ENCODE measurements around the gene TAS1R1. TPM values are rescaled to one million over a fixed set of nuclear protein-coding genes. Genes with fewer than 3 reads are reported as not detected.

The TAS1R1 gene
- total RNA-seq, 4 donors from 2014 or later, result not detected

DNA sequence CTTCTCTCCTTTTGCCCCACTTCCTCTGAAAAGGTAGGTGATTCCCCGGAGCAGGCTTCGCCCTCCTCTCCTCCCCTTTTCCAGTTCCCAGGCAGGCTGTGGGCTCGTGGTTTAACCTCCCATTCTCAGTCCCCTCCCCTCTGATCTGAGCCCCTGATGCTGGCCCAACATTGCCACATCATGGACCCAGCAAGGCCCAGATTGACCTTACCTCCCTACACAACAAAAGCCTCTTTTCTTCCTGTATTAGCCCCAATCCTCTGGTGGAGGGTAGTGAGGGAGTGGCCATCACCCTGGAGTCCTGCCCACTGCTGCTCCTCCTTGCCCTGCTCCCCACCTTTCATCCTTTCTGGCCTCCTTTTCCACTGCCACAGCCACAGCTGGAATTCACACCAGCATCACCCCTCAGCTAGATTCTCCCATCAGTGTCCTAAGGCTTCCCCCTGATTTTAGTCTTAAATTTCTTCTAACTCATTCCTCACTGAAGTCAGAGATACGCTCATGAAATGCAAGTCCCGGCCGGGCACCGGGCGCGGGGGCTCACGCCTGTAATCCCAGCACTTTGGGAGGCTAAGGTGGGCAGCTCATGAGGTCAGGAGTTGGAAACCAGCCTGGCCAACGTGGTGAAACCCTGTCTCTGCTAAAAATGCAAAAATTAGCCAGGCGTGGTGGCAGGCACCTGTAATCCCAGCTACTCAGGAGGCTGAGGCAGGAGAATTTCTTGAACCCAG lies 17.7 kb downstream of the TAS1R1 start:
- no peaks in the 10 kb centered on the region for H3K9me3 ChIP-seq
- H3K36me3 ChIP-seq, result no peaks in the 10 kb centered on the region
- H3K4me1 ChIP-seq, result no peaks in the 10 kb centered on the region
- no peak overlapping the region for H3K27ac ChIP-seq
- TF ChIP-seq, protein P1, sequence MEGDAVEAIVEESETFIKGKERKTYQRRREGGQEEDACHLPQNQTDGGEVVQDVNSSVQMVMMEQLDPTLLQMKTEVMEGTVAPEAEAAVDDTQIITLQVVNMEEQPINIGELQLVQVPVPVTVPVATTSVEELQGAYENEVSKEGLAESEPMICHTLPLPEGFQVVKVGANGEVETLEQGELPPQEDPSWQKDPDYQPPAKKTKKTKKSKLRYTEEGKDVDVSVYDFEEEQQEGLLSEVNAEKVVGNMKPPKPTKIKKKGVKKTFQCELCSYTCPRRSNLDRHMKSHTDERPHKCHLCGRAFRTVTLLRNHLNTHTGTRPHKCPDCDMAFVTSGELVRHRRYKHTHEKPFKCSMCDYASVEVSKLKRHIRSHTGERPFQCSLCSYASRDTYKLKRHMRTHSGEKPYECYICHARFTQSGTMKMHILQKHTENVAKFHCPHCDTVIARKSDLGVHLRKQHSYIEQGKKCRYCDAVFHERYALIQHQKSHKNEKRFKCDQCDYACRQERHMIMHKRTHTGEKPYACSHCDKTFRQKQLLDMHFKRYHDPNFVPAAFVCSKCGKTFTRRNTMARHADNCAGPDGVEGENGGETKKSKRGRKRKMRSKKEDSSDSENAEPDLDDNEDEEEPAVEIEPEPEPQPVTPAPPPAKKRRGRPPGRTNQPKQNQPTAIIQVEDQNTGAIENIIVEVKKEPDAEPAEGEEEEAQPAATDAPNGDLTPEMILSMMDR (IDR thresholded peaks at IDR 0.05), result no peak
- no peak for TF ChIP-seq POLR2A (IDR thresholded peaks at IDR 0.05)
- intact Hi-C loops (cut with DNase I; ENCODE audit: low total_unique reads), result no loop called here
- DNase-seq, result no peak
- H3K4me3 ChIP-seq, result no peak overlapping the region
- no peaks in the 10 kb centered on the region for H3K27me3 ChIP-seq

DNA sequence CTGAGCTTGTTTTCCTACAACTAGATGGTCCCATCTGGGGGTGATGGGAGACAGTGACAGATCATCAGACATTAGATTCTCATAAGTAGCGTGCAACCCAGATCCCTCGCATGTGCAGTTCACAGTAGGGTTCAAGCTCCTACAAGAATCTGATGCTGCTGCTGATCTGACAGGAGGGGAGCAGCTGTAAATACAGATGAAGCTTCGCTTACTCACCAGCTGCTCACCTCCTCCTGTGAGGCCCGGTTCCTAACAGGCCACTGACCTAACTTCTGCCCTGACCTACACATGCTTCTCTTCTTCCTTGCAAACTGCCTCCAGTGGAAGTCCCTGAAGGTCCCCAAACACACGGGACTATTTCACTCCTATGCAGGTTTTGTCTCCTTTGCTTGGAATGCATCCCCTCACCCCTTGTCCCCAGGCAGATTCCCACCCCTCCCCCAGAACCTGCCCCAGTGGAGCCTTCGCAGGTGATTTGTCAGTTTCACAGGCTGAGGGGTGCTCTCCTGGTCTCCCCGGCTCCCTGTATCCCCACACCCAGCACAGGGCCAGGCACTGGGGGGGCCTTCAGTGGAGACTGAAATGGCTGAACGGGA lies 19.0 kb downstream of the TAS1R1 start:
- intact Hi-C loops (cut with DNase I; ENCODE audit: low total_unique reads), result no loop called here
- no peak overlapping the region for H3K27ac ChIP-seq
- H3K9me3 ChIP-seq, result no peaks in the 10 kb centered on the region
- no peak for DNase-seq
- no peak overlapping the region for H3K4me3 ChIP-seq
- TF ChIP-seq, protein P1 (IDR thresholded peaks at IDR 0.05), result no peak
- no peak for TF ChIP-seq POLR2A (IDR thresholded peaks at IDR 0.05)
- no peaks in the 10 kb centered on the region for H3K4me1 ChIP-seq
- no peaks in the 10 kb centered on the region for H3K27me3 ChIP-seq
- H3K36me3 ChIP-seq, result no peaks in the 10 kb centered on the region

DNA sequence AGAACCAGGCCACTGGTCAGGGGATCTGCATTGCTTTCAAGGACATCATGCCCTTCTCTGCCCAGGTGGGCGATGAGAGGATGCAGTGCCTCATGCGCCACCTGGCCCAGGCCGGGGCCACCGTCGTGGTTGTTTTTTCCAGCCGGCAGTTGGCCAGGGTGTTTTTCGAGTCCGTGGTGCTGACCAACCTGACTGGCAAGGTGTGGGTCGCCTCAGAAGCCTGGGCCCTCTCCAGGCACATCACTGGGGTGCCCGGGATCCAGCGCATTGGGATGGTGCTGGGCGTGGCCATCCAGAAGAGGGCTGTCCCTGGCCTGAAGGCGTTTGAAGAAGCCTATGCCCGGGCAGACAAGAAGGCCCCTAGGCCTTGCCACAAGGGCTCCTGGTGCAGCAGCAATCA lies 19.7 kb downstream of the TAS1R1 start:
- H3K4me1 ChIP-seq, result no peaks in the 10 kb centered on the region
- DNase-seq, result no peak
- intact Hi-C loops (cut with DNase I; ENCODE audit: low total_unique reads), result no loop called here
- no peak overlapping the region for H3K27ac ChIP-seq
- H3K9me3 ChIP-seq, result no peaks in the 10 kb centered on the region
- no peak overlapping the region for H3K4me3 ChIP-seq
- no peak for TF ChIP-seq POLR2A (IDR thresholded peaks at IDR 0.05)
- TF ChIP-seq, protein P1 (IDR thresholded peaks at IDR 0.05), result no peak
- no peaks in the 10 kb centered on the region for H3K36me3 ChIP-seq
- H3K27me3 ChIP-seq, result no peaks in the 10 kb centered on the region

DNA sequence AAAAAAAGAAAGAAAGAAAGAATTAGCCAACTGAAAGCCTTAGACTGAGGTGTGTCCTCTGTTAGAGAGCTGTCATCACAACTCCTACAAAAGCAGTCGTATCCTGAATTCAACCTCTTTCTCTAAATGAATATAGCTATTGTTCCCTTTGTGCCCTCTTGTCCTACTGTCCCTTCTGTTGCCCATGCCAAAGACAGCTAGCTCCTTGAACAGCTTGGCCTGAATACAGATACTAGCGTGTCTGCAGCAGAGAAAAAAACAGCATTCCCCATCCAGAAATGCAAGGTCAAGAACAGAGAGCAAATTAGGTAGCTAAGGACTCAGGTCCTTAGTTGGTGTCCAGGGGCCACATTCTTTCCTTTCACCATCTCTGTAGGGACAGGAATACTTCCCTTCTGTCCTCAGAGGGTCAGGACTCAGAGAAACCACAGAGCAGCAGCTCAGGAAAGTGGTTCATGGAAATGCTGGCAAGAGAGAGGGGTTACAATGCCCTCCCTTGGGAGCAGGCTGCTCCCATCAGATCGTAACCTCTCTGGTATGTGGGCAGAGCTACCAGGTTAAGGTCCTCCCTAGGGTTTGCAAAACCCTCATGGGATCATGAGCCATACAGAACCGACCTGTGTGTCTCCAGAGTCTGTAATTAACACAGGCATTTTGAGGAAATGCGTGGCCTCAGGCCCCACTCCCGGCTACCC lies 22.9 kb downstream of the TAS1R1 start:
- no peak for TF ChIP-seq POLR2A (IDR thresholded peaks at IDR 0.05)
- TF ChIP-seq, protein P1 (IDR thresholded peaks at IDR 0.05), result no peak
- H3K27me3 ChIP-seq, result no peaks in the 10 kb centered on the region
- H3K4me3 ChIP-seq, result no peak overlapping the region
- H3K27ac ChIP-seq, result no peak overlapping the region
- H3K9me3 ChIP-seq, result no peaks in the 10 kb centered on the region
- H3K4me1 ChIP-seq, result peaks cover 0 to 9% of the 10 kb centered on the region in 2 donors
- no peaks in the 10 kb centered on the region for H3K36me3 ChIP-seq
- intact Hi-C loops (cut with DNase I; ENCODE audit: low total_unique reads), result no loop called here
- DNase-seq, result no peak
